Stimulated activated CD4-positive, alpha-beta T cell treated with anti-CD3 and anti-CD28 coated beads, Interleukin-15, amount 100 ng/mL, for 1 hour (primary cell): ENCODE measurements around the gene PRR36.
"Not testable (repeated sequence)": the region's sequence is repeated elsewhere in the genome, so short reads cannot be mapped to it uniquely, and the experiment has no call there.

ENCODE experiments used
- DNase-seq, 2 donors: peaks; one replicate each; pipeline ENCODE4 v3.0.0-alpha.2; 2020; ENCODE audit warnings: low read depth in 1 of 2, low spot score in 1 of 2

PRR36 gene

GRCh38 chr19:7860714-7861618 lies 13.2 kb downstream of the PRR36 start:
- DNase-seq, result no peak

- no peak for DNase-seq
Measured at GRCh38 chr19:7859831-7860713, 14.1 kb downstream of the PRR36 start.

GRCh38 chr19:7859087-7859486 lies 15.1 kb downstream of the PRR36 start:
- not testable (repeated sequence) for DNase-seq

GRCh38 chr19:7858109-7858770 lies 15.9 kb downstream of the PRR36 start:
- no peak for DNase-seq

GRCh38 chr19:7857727-7858108 lies 16.5 kb downstream of the PRR36 start:
- no peak for DNase-seq

GRCh38 chr19:7856679-7857663 lies 17.2 kb downstream of the PRR36 start:
- DNase-seq, result no peak

GRCh38 chr19:7856109-7856591 lies 18.0 kb downstream of the PRR36 start:
- no peak for DNase-seq

- DNase-seq, result no peak
Measured at GRCh38 chr19:7855426-7856108, 18.6 kb downstream of the PRR36 start.

GRCh38 chr19:7853770-7854128 lies 20.4 kb downstream of the PRR36 start:
- DNase-seq, result no peak

- peak in 1 of 2 donors; percentile 54 for DNase-seq
Measured at GRCh38 chr19:7852851-7853769, 21.1 kb downstream of the PRR36 start.

- DNase-seq, result no peak
Measured at GRCh38 chr19:7851623-7852500, 22.3 kb downstream of the PRR36 start.

- no peak for DNase-seq
Measured at GRCh38 chr19:7850945-7851622, 23.1 kb downstream of the PRR36 start.

GRCh38 chr19:7850000-7850813 lies 24.0 kb downstream of the PRR36 start:
- no peak for DNase-seq

GRCh38 chr19:7849631-7849999 lies 24.6 kb downstream of the PRR36 start:
- no peak for DNase-seq

- DNase-seq, result no peak
Measured at GRCh38 chr19:7848779-7849457, 25.3 kb downstream of the PRR36 start.

- no peak for DNase-seq
Measured at GRCh38 chr19:7847664-7848063, 26.5 kb downstream of the PRR36 start.
